Ovary (tissue), 10 donors: ENCODE results near the gene MINDY1. TPM values are rescaled to one million over a fixed set of nuclear protein-coding genes. Genes with fewer than 3 reads are reported as not detected.

Experiments used
- DNase-seq, 5 donors: peaks; one replicate each; pipeline ENCODE4 v3.0.0-alpha.2; 2019 to 2020
- H3K27ac ChIP-seq, 2 donors: fragments of 200-600 bp; one replicate each; pipeline versions ENCODE4 v1.5.1 to v1.8.0; 2019 to 2022
- H3K27me3 ChIP-seq: fragments of 200-600 bp; one replicate; pipeline ENCODE4 v1.8.0; 2022
- H3K36me3 ChIP-seq: fragments of 200-600 bp; sonication (generic); one replicate; pipeline ENCODE4 v1.5.1; 2019
- H3K4me1 ChIP-seq: one replicate; pipeline ENCODE4 v1.8.1; 2013; ENCODE audit warnings: mild to moderate bottlenecking, moderate library complexity; ENCODE audit not compliant: insufficient read depth
- H3K4me3 ChIP-seq: fragments of 200-600 bp; sonication (generic); one replicate; pipeline ENCODE4 v1.5.1; 2017
- H3K9me3 ChIP-seq, 2 donors: fragments of 200-600 bp in 1 of 2; sonication (generic) in 1 of 2; one replicate each; pipeline versions ENCODE4 v1.5.1 to v1.8.1; 2013 to 2019; ENCODE audit warnings: mild to moderate bottlenecking in 1 of 2, moderate library complexity in 1 of 2
- CTCF ChIP-seq, 3 donors: fragments of 450-650 bp in 2 of 3; fragments of 200-600 bp in 1 of 3; IDR thresholded peaks; one replicate each; pipeline versions ENCODE4 v1.5.1 to v1.8.0; 2016 to 2022; ENCODE audit warnings: antibody characterized with exemption in 3 of 3, mild to moderate bottlenecking in 1 of 3
- EP300 ChIP-seq: sonication (generic); formaldehyde crosslinking; IDR thresholded peaks from one replicate; pipeline ENCODE4 v1.6.1; 2017; ENCODE audit warnings: antibody characterized with exemption
- POLR2A ChIP-seq: fragments of 450-650 bp; IDR thresholded peaks from one replicate; pipeline ENCODE4 v1.6.1; 2017; ENCODE audit warnings: antibody characterized with exemption, mild to moderate bottlenecking, moderate library complexity
- WGBS, 3 donors: extraction: QIAGEN DNeasy Blood & Tissue Kit in 1 of 3; methylation state at CpG; one replicate each; pipeline versions ENCODE4 v1.1.5 to v1.1.7; 2013 to 2017; 5-methylcytosine and 5-hydroxymethylcytosine counted together
- intact Hi-C, 4 donors: fragments of 100-400 bp; cut with DNase I; formaldehyde crosslinking; loops; one replicate each; pipeline versions ENCODE4 v1.11.0 to v1.15.1; 2022 to 2023
- long read RNA-seq, 3 donors: library from polyadenylated mRNA in 2 of 3; unstranded in 2 of 3; transcript quantifications; one replicate each; pipeline ENCODE4 v2.0.0 and lab custom pipeline, GENCODE V29; 2021 to 2026
- polyA plus RNA-seq, 2 donors: library from polyadenylated mRNA; stranded (reverse); fragments of 200-250 nt in 1 of 2; fragments of 350-450 nt in 1 of 2; fragmentation: Illumina TruSeq in 1 of 2; extraction: RNeasy Lipid Tissue Mini Kit (QIAGEN cat#74804) in 1 of 2; gene quantifications; one replicate each; pipeline ENCODE4 v1.2.3, GENCODE V29; 2013 to 2014
- total RNA-seq, 7 donors: library from RNA; depleted of rRNA in 2 of 7; stranded (reverse); fragments of >200 nt in 2 of 7; fragmentation: NEBNext Ultra II Directional in 3 of 7; extraction: Animal tissue kit (Norgen Biotek cat#: 25700) in 3 of 7; gene quantifications; one replicate each; pipeline versions ENCODE4 v1.1.0 to v1.2.4, GENCODE V29; 2016 to 2023
- donor health status: DM: no; HTN: no; CAD: no; lungs with moderate emphysema.
- donor health status: DM: no; HTN: no; CAD: no.
- donor health status: Bipolar disorder and iron deficiency.
- donor health status: DM: yes; HTN: yes; CAD: no.
- donor health status: DM: no; HTN: no; CAD: no.
- donor health status: DM: yes; HTN: yes; CAD: no.

The MINDY1 gene
- total RNA-seq (10 to 100 TPM; 17.1 to 35.6 (median 26.9) TPM), polyA plus RNA-seq (10 to 100 TPM; 22.1 to 33.0 TPM)
- long read RNA-seq, donor 1, partial matches to known transcripts = 11 of 43 reads
- long read RNA-seq, donor 1, other reads (novel, unspliced or antisense) = 28 of 43 reads
- long read RNA-seq, donor 2 = 0 reads
- long read RNA-seq, donor 3, partial matches to known transcripts = 15 of 27 reads
- long read RNA-seq, donor 3, other reads (novel, unspliced or antisense) = 9 of 27 reads

DNA sequence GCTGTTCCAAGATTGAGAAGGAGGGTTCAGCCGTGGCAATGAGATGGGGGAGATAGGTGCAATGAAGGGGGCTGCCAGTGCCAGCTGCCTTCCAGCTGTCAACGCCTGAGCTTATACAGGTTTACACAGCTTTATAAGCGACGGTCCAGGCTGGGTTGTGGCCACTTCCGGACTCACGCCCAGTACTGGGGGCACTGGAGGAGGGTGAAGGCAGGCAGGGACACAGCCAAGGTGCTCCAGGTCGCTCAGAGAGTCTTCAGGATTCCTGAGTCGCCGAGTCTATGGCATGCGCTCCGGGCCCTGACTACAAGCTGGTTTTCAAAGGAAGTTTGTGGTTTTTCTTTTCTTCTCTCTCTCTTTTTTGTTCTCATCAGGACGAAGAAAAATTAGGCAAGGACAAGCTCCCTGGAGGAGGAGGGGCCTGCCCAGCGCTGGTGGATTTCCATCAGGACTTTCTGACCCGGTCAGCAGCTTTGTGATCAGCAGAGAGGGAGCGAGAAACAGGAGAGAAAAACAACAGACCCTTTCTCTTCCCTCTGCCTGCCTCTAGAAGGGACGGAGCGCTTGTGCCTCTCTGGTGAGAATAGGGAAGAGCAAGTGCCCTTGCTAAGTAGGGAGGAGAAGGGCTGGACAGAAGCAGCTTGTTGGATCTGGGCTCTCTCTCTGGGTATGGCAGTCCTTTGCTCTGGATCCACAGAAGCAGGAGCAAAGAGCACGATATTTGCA, at the start of gene MINDY1:
Gene MINDY1, minus strand, starts transcription at position 576 of the 726 bp plus-strand sequence. CDS start 4,285 bp downstream, outside the sequence.
- intact Hi-C loops = no loop called here
- TF ChIP-seq EP300 (no peak), CTCF (IDR thresholded peaks at IDR 0.05) (peak in 2 of 3 donors; percentile 60 to 74), POLR2A (peak; percentile 59)

GRCh38 chr1:151056149-151056548, 49.4 kb upstream of the MINDY1 start:
- no peak overlapping the region for H3K27ac ChIP-seq
- no peak for DNase-seq
- H3K36me3 ChIP-seq = no peaks in the 10 kb centered on the region
- TF ChIP-seq EP300 = no peak
- TF ChIP-seq POLR2A = no peak
- TF ChIP-seq CTCF (IDR thresholded peaks at IDR 0.05) = no peak
- H3K4me3 ChIP-seq = no peak overlapping the region
- WGBS, 3 donors = 42 to 64% (median 55%) methylated on average over 2 of the region's 2 CpGs
- H3K27me3 ChIP-seq = no peaks in the 10 kb centered on the region
- no peaks in the 10 kb centered on the region for H3K9me3 ChIP-seq
- intact Hi-C loops = no loop called here
- H3K4me1 ChIP-seq = peaks cover 13% of the 10 kb centered on the region

More for the DNA sequence above, at the start of gene MINDY1:
- H3K9me3 ChIP-seq = no peaks in the 10 kb centered on the region
- peak; percentile 63 to 78 (median 66) for DNase-seq
- peaks cover 9% of the 10 kb centered on the region for H3K4me1 ChIP-seq
- 0 to 1% (median 0%) methylated on average over 18 of the region's 18 CpGs for WGBS, 3 donors
- H3K27ac ChIP-seq = peak within 1 kb of the TSS; percentile 83 to 86
- H3K27me3 ChIP-seq = no peaks in the 10 kb centered on the region
- no peaks in the 10 kb centered on the region for H3K36me3 ChIP-seq
- H3K4me3 ChIP-seq = peak within 1 kb of the TSS; percentile 74

- H3K9me3 ChIP-seq = no peaks in the 10 kb centered on the region
- no peak overlapping the region for H3K4me3 ChIP-seq
Observed at GRCh38 chr1:151055581-151055980, 48.9 kb upstream of the MINDY1 start.

More at GRCh38 chr1:151055581-151055980, 48.9 kb upstream of the MINDY1 start:
- no peak overlapping the region for H3K27ac ChIP-seq
- no peaks in the 10 kb centered on the region for H3K27me3 ChIP-seq
- WGBS, 3 donors = 44 to 100% (median 88%) methylated on average over 1 to 2 of the region's 2 CpGs
- no peak for DNase-seq
- intact Hi-C loops = no loop called here
- no peaks in the 10 kb centered on the region for H3K36me3 ChIP-seq
- TF ChIP-seq EP300 (no peak), POLR2A (no peak), CTCF (IDR thresholded peaks at IDR 0.05) (no peak)
- H3K4me1 ChIP-seq = peaks cover 13% of the 10 kb centered on the region
